Measurements from ENCODE around the gene CCDC57. TPM values are rescaled to one million over a fixed set of nuclear protein-coding genes. Genes with fewer than 3 reads are reported as not detected.

CCDC57 gene
- total RNA-seq, 1 donor from 2014 or later = 79.0 TPM

DNA sequence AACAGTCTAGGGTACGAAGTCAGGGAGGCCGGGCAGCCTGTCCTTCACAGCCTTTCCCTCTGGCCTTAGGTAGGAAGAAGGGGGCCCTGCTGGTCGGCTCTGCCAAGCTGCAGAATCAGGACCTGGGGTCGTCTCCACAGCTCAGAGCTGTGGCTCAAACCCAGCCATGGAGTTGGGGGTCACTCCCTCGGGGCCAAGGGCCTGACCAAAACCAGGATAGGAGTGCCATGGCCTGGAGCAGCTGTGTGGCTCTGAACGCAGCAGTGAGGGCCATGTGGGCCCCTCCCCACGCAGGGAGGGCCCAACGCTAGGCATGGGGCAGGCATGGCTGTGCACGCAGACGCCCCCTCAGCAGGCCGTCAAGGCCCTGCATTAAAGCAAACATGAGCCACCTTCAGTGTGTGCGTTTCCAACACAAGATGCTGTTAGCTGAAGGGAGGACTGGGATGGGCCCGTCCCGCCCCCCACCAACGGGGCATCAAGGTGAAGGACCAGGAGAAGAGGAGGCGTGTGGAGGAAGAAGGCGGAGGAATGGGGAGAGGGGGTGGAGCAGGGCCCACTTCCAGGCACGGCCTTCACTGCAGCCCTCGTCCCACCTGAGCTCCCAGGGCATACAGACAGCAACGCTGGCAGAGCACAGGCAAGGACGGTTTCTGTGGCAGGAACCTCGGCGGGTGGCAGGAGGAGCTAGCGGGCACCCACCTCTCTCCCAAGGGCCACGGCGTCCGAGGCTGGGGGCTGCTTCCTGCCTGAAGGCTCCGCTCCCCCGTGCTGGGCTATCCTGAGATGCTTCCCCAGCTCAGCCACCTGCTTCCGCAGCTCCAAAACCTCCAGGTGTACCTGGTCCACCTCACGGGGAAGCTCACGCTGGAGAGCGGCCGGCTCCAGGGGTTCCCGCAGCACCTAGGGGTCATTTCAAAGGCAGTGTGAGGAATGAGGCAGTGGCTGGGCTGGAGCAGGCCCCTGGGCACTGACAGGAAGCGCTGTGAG, 55.3 kb downstream of the CCDC57 start:
- DNase-seq (ENCODE audit: low spot score, unreplicated experiment) = no peak
- TF ChIP-seq, protein P1, sequence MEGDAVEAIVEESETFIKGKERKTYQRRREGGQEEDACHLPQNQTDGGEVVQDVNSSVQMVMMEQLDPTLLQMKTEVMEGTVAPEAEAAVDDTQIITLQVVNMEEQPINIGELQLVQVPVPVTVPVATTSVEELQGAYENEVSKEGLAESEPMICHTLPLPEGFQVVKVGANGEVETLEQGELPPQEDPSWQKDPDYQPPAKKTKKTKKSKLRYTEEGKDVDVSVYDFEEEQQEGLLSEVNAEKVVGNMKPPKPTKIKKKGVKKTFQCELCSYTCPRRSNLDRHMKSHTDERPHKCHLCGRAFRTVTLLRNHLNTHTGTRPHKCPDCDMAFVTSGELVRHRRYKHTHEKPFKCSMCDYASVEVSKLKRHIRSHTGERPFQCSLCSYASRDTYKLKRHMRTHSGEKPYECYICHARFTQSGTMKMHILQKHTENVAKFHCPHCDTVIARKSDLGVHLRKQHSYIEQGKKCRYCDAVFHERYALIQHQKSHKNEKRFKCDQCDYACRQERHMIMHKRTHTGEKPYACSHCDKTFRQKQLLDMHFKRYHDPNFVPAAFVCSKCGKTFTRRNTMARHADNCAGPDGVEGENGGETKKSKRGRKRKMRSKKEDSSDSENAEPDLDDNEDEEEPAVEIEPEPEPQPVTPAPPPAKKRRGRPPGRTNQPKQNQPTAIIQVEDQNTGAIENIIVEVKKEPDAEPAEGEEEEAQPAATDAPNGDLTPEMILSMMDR (IDR thresholded peaks at IDR 0.05; ENCODE audit: unreplicated experiment) = no peak
- no peaks in the 10 kb centered on the region for H3K9me3 Mint-ChIP-seq (ENCODE audit: low read depth)
- peak overlapping the region; percentile 74 for H3K27ac Mint-ChIP-seq
- no peaks in the 10 kb centered on the region for H3K27me3 Mint-ChIP-seq
- H3K4me3 Mint-ChIP-seq (ENCODE audit: low read depth) = no peak overlapping the region
- H3K4me1 Mint-ChIP-seq (ENCODE audit: low read depth) = no peaks in the 10 kb centered on the region
- peaks cover 11% of the 10 kb centered on the region for H3K36me3 Mint-ChIP-seq (ENCODE audit: insufficient read depth)

DNA sequence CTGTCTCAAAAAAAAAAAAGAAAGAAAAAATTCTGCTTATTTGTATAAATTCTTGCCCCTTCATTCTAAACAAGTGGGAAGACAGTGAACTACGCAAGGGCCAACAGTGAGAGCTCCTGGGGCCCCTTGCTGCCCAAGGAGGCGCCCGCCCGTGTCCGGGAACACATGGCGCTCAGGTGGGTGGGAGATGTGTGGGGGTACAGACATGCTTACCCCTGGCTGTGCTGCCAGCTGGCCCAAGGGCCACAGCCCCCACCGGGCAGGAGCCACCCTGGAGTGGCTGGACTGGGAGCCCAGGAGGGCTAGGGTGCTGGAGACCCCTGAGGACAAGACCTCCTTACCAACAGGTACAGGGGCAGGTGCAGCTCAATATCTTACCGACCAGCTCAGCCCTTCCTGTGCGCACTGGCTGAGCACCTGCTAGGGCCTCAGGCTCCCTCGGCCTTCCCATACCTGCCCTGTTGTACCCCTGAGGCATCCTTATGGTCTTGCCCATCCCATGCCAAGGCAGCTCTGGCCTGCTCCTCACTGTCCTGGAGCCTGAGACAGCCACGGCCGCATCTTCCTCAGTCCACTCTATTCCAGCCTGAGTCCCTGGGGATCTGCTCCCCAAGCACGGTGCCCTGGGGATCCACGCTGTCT, 56.2 kb downstream of the CCDC57 start:
- H3K9me3 Mint-ChIP-seq (ENCODE audit: low read depth) = no peaks in the 10 kb centered on the region
- no peak for DNase-seq (ENCODE audit: low spot score, unreplicated experiment)
- H3K4me1 Mint-ChIP-seq (ENCODE audit: low read depth) = no peaks in the 10 kb centered on the region
- H3K36me3 Mint-ChIP-seq (ENCODE audit: insufficient read depth) = peaks cover 11% of the 10 kb centered on the region
- H3K27me3 Mint-ChIP-seq = no peaks in the 10 kb centered on the region
- H3K4me3 Mint-ChIP-seq (ENCODE audit: low read depth) = no peak overlapping the region
- TF ChIP-seq, protein P1 (IDR thresholded peaks at IDR 0.05; ENCODE audit: unreplicated experiment) = no peak
- H3K27ac Mint-ChIP-seq = no peak overlapping the region

DNA sequence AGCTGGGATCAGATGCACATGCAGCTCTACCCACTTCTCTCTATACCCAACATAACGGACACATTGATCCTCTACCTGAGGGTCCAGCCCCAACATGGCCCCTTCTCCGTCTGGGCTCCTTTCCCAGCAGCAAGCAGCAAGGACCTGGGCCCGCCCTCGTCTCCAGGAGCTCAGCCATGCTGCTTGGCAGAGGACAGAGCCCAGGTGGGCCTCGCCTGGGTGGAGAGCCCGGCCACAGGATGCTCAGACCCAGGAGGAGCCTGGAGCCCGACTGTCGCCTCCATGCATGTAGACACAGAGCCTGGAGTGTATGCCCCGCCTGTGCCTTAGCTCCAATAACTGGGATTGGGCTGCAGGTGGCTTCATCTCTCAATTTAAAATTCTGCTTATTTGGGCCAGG, 57.0 kb downstream of the CCDC57 start:
- H3K27ac Mint-ChIP-seq = no peak overlapping the region
- H3K9me3 Mint-ChIP-seq (ENCODE audit: low read depth) = no peaks in the 10 kb centered on the region
- DNase-seq (ENCODE audit: low spot score, unreplicated experiment) = no peak
- H3K27me3 Mint-ChIP-seq = no peaks in the 10 kb centered on the region
- peaks cover 11% of the 10 kb centered on the region for H3K36me3 Mint-ChIP-seq (ENCODE audit: insufficient read depth)
- H3K4me3 Mint-ChIP-seq (ENCODE audit: low read depth) = no peak overlapping the region
- no peaks in the 10 kb centered on the region for H3K4me1 Mint-ChIP-seq (ENCODE audit: low read depth)
- TF ChIP-seq, protein P1 (IDR thresholded peaks at IDR 0.05; ENCODE audit: unreplicated experiment) = no peak

DNA sequence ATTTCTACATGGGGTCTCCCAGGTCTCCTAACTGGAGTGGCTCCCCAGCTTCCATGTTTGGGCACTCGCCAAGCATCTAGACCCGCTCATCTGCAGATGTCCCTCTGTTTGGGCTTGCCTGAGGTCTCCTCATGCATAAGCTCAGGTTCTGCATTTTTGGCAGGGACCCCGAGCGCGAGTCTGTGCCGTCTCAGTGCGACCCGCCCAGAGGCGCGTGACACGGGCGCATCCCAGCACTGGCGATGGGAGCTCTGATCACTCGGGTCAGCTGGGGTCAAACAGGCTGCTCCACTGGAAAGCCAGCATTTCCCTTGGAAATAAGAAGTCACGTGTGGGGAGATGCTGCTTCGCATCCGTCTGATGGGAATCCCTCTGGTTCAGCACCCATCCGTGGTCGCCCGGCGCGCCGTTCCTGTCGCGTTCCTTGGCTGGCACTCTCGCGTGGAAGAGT, 57.7 kb downstream of the CCDC57 start:
- TF ChIP-seq, protein P1 (IDR thresholded peaks at IDR 0.05; ENCODE audit: unreplicated experiment) = no peak
- Mint-ChIP-seq H3K27me3 (no peaks in the 10 kb centered on the region), H3K4me1 (ENCODE audit: low read depth) (no peaks in the 10 kb centered on the region), H3K27ac (peak overlapping the region; percentile 29), H3K36me3 (ENCODE audit: insufficient read depth) (peaks cover 9% of the 10 kb centered on the region), H3K9me3 (ENCODE audit: low read depth) (no peaks in the 10 kb centered on the region), H3K4me3 (ENCODE audit: low read depth) (no peak overlapping the region)
- DNase-seq (ENCODE audit: low spot score, unreplicated experiment) = no peak

DNA sequence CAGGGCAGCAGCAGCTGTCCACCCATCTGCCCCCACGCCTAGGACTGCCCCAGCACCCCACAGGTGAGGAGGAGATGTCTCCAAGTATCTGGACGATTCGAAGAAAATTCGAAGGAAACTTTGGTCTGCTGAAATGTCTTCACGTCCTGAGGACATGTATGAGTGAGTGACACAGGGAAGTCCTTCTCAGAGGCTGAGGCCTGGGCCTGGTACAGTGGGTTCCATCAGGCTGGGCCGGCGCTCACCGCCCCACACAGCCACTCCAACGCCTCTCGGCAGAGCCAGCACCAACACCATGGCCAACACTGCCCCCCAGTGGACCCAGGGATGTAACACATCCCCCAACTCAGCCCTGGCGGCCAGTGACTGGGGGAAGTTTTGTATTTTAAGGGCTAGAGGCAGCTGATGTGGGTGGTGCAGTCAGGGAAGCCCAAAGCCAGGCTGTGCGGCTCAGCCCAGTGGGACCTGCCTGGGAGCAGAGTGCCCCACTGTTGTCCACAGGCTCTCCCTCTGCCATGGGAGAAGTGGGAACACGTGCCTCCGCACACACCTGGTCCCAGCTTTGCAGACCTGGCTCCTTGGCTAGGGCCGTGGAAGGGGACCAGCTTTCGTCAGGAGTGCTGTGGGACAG, 58.8 kb downstream of the CCDC57 start:
- Mint-ChIP-seq H3K4me1 (ENCODE audit: low read depth) (no peaks in the 10 kb centered on the region), H3K4me3 (ENCODE audit: low read depth) (no peak overlapping the region), H3K27ac (no peak overlapping the region), H3K9me3 (ENCODE audit: low read depth) (no peaks in the 10 kb centered on the region), H3K27me3 (no peaks in the 10 kb centered on the region), H3K36me3 (ENCODE audit: insufficient read depth) (peaks cover 7% of the 10 kb centered on the region)
- peak; percentile 71 for DNase-seq (ENCODE audit: low spot score, unreplicated experiment)
- TF ChIP-seq, protein P1 (IDR thresholded peaks at IDR 0.05; ENCODE audit: unreplicated experiment) = peak; percentile 92

Data from progenitor cell of endocrine pancreas (in vitro differentiated cells).